Stimulated activated naive CD8-positive, alpha-beta T cell treated with anti-CD3 and anti-CD28 coated beads, Interleukin-15, Interleukin-2, amounts not matched to agents 100 ng/mL and 50 ng/mL, for 24 hours (primary cell): ENCODE data around the gene PLSCR1.

Experiments used
- H3K27ac Mint-ChIP-seq: one replicate; pipeline ENCODE4 v1.8.0; 2021; ENCODE audit warnings: mild to moderate bottlenecking, mixed read lengths
- H3K27me3 Mint-ChIP-seq: one replicate; pipeline ENCODE4 v1.8.0; 2021; ENCODE audit warnings: mixed read lengths
- H3K36me3 Mint-ChIP-seq: one replicate; pipeline ENCODE4 v1.8.0; 2021; ENCODE audit warnings: low read depth, mixed read lengths
- H3K4me1 Mint-ChIP-seq: one replicate; pipeline ENCODE4 v1.8.0; 2021; ENCODE audit warnings: low read depth, mixed read lengths
- H3K4me3 Mint-ChIP-seq: one replicate; pipeline ENCODE4 v1.8.0; 2021; ENCODE audit warnings: mild to moderate bottlenecking, mixed read lengths
- H3K9me3 Mint-ChIP-seq: one replicate; pipeline ENCODE4 v1.8.0; 2021; ENCODE audit warnings: mixed read lengths

PLSCR1 gene, protein sequence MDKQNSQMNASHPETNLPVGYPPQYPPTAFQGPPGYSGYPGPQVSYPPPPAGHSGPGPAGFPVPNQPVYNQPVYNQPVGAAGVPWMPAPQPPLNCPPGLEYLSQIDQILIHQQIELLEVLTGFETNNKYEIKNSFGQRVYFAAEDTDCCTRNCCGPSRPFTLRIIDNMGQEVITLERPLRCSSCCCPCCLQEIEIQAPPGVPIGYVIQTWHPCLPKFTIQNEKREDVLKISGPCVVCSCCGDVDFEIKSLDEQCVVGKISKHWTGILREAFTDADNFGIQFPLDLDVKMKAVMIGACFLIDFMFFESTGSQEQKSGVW

DNA sequence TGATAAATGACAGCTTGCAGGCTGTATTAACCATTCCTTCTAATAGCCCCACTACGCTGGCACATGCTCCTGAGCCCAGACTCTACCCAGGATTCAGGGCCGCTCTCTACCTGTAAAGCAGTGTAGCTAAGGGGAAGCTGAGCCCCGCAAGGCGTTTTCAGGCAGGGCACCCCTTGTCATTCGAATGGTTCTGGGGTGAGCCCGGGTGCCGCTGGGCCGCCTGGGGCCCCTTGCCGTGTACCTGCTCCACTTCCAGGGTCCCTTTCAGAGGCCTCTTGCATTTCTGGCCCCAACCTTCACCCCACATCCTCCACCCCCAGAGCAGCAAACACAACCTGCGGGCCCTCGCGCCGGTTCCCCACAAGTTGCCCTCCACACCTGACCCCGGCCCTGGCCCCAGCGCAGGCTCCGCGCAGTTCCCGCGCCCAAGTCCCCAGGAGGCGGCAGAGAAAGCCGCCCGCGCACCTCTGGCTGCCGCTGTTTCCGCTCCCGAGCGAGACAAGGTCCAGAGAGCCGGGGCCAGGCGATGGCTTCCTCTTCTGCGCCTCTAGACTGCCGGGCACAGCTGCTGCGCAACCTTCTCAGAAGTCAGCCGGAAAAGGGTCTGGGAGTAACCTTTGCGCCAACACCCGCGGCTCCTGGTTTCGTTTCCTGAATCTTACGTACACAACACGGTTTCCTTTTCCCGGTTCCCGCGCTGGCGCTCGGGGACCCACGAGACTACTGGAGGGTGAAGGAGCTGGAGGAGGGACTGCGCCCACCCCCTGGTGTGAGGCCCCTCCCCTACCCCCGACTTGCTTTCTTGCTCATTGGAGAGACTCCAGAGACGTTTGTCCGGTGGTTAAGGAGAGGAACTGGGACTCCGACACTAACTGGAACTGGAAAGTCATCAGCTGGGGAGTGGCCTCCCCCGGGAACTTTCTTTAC is at the start of gene PLSCR1:
TSS of gene PLSCR1 (minus strand) at position 606 of the 927 bp plus-strand sequence. CDS start 8,055 bp downstream, outside the sequence.
- Mint-ChIP-seq H3K9me3 (no peaks in the 10 kb centered on the region), H3K27ac (peak within 1 kb of the TSS; percentile 81), H3K36me3 (peaks cover 30% of the 10 kb centered on the region), H3K4me1 (peaks cover 59% of the 10 kb centered on the region), H3K27me3 (no peaks in the 10 kb centered on the region), H3K4me3 (peak within 1 kb of the TSS; percentile 90)

DNA sequence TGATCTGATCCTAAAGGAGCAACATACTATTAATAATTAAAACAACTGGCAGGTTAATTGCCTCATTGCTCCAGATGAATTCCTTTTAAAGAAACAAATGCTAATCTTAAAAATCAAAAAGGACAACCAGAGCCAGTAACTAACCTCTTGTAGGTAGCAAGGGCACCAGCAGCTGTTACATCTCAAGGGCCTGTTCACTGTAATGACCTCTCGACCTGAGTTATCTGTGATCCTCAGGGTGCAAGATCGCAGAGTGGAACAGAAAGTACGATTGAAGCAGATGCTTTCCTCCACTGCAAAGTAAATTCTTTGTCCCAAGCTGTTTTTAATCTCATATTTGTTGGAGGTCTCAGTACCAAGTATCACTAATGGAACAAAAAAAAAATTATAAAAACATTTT is 49.4 kb upstream of the PLSCR1 start:
- H3K9me3 Mint-ChIP-seq: no peaks in the 10 kb centered on the region
- no peaks in the 10 kb centered on the region for H3K36me3 Mint-ChIP-seq
- no peaks in the 10 kb centered on the region for H3K4me1 Mint-ChIP-seq
- no peak overlapping the region for H3K4me3 Mint-ChIP-seq
- peaks cover 24% of the 10 kb centered on the region for H3K27me3 Mint-ChIP-seq
- H3K27ac Mint-ChIP-seq: no peak overlapping the region

DNA sequence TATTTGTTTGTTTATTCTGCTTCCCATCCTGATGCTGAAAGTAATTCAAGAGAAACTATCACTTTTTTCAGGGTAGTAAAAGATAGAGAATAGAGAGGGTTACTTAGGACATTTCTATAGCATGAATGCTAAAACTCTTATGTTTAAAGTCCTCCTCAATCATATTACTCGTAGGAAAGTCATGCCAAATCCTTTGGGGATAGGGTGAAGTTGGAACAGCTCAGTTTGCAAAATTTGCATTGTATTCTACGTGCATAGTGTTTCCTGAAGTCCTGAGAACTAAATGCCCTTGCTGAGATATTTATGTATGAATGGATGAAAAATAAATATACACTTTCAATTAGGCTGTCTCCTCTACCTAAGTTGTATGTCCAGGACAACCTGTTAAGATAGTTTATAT is 46.1 kb upstream of the PLSCR1 start:
- peaks cover 21% of the 10 kb centered on the region for H3K27me3 Mint-ChIP-seq
- no peak overlapping the region for H3K27ac Mint-ChIP-seq
- no peaks in the 10 kb centered on the region for H3K4me1 Mint-ChIP-seq
- no peak overlapping the region for H3K4me3 Mint-ChIP-seq
- H3K9me3 Mint-ChIP-seq: no peaks in the 10 kb centered on the region
- no peaks in the 10 kb centered on the region for H3K36me3 Mint-ChIP-seq

DNA sequence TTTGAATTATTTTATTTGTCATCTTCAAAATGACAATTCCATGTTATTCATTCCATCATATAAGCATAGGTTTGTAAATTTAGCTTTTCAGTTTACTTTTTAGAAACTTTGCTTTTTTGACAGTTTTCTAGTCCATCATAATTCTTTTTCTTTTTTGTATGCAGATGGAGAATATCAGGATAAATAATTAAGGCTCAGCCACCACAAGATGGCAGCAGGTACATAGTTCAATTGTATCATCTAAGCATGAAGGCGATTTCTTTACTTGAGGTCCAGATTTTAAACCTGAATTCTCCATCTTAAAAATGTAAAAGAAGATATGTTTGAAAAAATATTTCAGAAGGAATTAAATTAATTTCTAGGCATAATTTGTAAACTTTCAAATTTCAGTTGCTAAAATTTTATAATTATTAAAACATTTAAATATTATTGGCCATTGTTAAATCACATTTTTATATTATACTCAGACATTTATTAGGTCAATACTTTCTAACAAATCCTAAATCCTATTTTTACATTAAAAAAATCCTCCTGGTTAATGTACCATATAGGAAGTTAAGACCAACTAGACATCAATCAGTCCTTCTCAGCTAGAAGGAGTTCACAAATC is 45.6 kb upstream of the PLSCR1 start:
- no peaks in the 10 kb centered on the region for H3K4me1 Mint-ChIP-seq
- no peaks in the 10 kb centered on the region for H3K9me3 Mint-ChIP-seq
- H3K36me3 Mint-ChIP-seq: no peaks in the 10 kb centered on the region

DNA sequence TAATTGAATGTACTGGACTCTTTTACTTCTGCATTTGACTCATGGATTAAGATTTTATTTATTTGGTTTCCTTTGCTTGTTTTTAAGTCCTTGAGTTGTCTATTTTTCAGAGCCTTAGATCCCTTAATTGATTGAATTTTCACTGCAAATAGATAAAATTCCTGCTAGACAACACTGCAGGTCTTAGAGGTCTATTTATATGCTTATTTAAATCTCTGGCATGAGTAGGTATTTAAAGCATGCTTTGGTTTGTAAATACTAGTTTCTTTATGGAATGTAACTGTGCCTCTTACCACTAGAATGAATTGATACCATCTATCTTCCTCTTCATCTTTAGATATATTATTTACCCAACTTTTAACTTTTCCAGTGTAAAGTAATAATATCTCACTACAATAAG is 40.7 kb upstream of the PLSCR1 start:
- H3K27ac Mint-ChIP-seq: no peak overlapping the region
- H3K9me3 Mint-ChIP-seq: no peaks in the 10 kb centered on the region
- H3K4me1 Mint-ChIP-seq: no peaks in the 10 kb centered on the region
- H3K4me3 Mint-ChIP-seq: no peak overlapping the region
- H3K27me3 Mint-ChIP-seq: peaks cover 21% of the 10 kb centered on the region
- H3K36me3 Mint-ChIP-seq: no peaks in the 10 kb centered on the region

More for the DNA sequence above, 45.6 kb upstream of the PLSCR1 start:
- peaks cover 20% of the 10 kb centered on the region for H3K27me3 Mint-ChIP-seq
- no peak overlapping the region for H3K4me3 Mint-ChIP-seq
- H3K27ac Mint-ChIP-seq: no peak overlapping the region

DNA sequence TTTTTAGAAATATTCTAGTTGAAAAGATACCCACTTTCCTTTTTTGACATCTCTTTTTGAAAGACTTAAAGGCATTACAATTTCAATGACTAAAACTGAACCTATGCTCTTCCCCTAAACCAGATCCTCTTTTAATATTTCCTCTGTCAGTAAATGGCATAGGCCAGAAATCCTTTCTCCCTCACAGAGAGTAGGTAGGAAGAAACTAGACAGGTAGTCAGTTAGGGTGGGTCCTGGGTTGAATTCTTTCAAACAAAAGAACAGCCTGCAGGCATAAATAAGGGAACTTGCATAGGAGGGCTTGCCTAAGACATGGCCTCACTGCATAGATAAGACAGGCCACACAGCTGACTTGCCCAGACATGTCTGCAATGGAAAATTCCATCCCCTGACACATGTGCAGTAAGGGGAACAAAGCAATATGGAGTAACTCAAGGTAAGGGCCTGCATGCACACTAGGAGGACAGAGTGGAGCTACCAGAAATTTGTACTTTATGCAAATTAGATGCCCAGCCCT is 37.6 kb upstream of the PLSCR1 start:
- peaks cover 9% of the 10 kb centered on the region for H3K27me3 Mint-ChIP-seq
- H3K27ac Mint-ChIP-seq: no peak overlapping the region

DNA sequence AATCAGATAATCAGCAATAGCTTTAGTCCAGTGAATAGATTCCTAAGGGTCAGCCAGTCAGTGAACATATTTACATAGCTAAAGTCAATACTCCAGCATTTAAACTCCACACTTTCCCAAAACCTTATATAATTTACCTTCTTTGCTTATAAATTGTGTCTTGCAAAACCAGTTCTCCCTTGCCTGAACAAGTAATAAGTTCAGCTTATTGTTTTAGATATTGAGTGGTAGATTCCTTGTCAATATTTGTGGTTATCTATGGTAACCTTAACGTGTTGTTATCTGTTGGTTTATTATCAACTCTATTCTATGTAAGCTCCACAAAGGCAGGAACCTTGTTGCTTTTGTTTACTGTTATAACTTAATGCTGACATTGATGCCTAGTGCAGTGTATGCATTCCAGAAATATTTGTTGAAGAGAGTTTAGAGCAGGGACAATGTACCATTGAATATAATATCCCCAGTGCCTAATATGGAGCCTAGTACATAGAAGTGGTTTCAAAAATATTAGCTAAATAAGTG is 36.7 kb upstream of the PLSCR1 start:
- no peaks in the 10 kb centered on the region for H3K36me3 Mint-ChIP-seq
- H3K4me1 Mint-ChIP-seq: no peaks in the 10 kb centered on the region
- no peaks in the 10 kb centered on the region for H3K9me3 Mint-ChIP-seq
- H3K27ac Mint-ChIP-seq: no peak overlapping the region
- H3K27me3 Mint-ChIP-seq: peaks cover 9% of the 10 kb centered on the region
- no peak overlapping the region for H3K4me3 Mint-ChIP-seq

More for the DNA sequence above, 37.6 kb upstream of the PLSCR1 start:
- H3K36me3 Mint-ChIP-seq: no peaks in the 10 kb centered on the region
- no peaks in the 10 kb centered on the region for H3K9me3 Mint-ChIP-seq
- no peak overlapping the region for H3K4me3 Mint-ChIP-seq
- no peaks in the 10 kb centered on the region for H3K4me1 Mint-ChIP-seq

DNA sequence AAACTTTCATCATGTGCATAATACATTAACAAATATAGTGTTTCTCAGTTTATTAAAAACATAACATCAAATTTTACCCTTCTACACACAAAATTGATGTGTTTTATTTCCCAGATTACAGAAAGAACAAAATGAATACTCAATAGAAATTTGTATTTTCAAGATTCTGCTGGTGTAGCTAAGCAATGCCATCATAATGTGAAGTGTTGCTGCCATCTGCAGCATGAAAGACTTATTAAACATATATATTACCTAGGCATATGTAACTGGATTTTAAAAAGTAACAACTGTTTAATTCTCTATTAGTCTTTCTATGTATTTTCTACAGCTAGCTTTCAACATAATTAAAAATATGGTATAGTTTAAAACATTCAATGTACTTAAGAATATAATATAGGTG is 33.3 kb upstream of the PLSCR1 start:
- Mint-ChIP-seq H3K27me3 (no peaks in the 10 kb centered on the region), H3K27ac (no peak overlapping the region), H3K36me3 (no peaks in the 10 kb centered on the region), H3K4me3 (no peak overlapping the region), H3K4me1 (no peaks in the 10 kb centered on the region), H3K9me3 (no peaks in the 10 kb centered on the region)

DNA sequence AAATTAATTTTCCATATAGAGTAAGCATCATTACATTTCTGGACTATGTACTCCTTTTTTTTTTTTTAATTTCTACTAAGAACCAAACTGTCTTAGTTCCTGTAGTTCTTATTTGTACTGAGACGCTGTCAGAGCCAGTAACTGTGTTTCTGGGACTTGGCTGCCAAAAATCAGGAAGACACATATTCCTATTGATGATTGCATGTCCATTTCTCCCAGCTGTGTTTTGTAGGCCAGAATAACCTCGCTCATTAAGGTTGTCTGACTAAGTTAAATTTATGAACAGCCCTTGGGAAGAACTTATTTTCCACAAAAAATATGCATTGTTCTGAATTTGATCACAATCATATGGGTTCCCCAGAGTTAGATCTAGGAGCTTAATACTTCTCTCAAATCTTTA is 31.2 kb upstream of the PLSCR1 start:
- H3K9me3 Mint-ChIP-seq: no peaks in the 10 kb centered on the region
- H3K36me3 Mint-ChIP-seq: no peaks in the 10 kb centered on the region
- no peak overlapping the region for H3K27ac Mint-ChIP-seq
- H3K27me3 Mint-ChIP-seq: no peaks in the 10 kb centered on the region
- H3K4me1 Mint-ChIP-seq: no peaks in the 10 kb centered on the region
- H3K4me3 Mint-ChIP-seq: no peak overlapping the region

DNA sequence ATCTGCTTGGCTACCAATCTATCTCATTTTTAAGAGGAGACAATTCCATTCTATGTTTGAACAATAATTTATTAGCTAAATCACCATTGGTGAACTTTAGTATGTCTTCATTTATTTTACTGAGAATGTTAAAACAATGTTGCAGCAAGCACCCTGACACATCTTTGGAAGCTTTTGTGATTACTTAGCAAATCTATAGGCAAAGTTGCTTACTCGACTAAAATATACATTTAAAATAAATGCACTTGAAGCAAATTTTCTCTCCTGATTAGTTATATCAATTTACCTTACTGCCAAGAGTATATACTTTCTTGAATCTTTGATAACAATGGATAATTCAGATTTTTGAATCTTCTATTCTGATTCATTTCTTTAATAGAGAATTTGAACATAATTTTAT is 29.8 kb upstream of the PLSCR1 start:
- H3K27ac Mint-ChIP-seq: no peak overlapping the region
- H3K4me3 Mint-ChIP-seq: no peak overlapping the region
- H3K27me3 Mint-ChIP-seq: no peaks in the 10 kb centered on the region
- H3K9me3 Mint-ChIP-seq: no peaks in the 10 kb centered on the region
- no peaks in the 10 kb centered on the region for H3K4me1 Mint-ChIP-seq
- no peaks in the 10 kb centered on the region for H3K36me3 Mint-ChIP-seq

DNA sequence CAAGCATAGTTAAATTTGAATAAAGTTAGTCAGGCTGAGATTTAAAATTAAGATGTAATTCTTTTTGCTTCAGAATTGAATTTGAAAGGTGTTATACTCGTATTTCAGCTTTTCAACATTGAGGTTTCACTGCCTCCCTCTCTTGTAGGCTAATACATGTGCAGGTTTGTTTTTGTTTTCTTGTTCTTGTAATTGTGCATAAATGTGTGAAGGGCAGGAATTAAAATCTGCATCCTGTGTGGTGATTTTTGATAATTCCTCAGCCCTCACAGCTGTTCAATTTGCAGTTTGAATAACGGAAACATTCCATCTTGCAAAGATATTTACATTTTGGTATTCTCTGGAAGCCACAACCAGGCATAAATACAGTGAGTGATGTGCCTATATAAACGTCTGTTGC is 24.9 kb upstream of the PLSCR1 start:
- Mint-ChIP-seq H3K9me3 (no peaks in the 10 kb centered on the region), H3K4me3 (no peak overlapping the region), H3K27me3 (no peaks in the 10 kb centered on the region), H3K4me1 (no peaks in the 10 kb centered on the region), H3K27ac (no peak overlapping the region), H3K36me3 (no peaks in the 10 kb centered on the region)

DNA sequence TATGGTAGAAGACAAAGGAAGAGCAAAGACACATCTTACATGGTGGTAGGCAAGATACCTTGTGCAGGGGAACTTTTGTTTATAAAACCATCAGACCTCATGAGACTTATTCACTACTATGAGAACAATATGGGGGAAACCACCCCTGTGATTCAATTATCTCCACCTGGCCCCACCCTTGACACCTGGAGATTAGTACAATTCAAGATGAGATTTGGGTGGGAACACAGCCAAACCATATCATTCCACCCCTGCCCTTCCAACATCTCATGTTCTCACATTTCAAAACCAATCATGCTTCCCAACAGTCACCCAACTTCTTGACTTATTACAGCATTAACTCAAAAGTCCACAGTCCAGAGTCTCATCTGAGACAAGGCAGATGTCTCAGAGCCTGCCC is 21.7 kb upstream of the PLSCR1 start:
- no peak overlapping the region for H3K27ac Mint-ChIP-seq
- no peaks in the 10 kb centered on the region for H3K36me3 Mint-ChIP-seq
- H3K27me3 Mint-ChIP-seq: no peaks in the 10 kb centered on the region
- no peak overlapping the region for H3K4me3 Mint-ChIP-seq
- H3K4me1 Mint-ChIP-seq: no peaks in the 10 kb centered on the region
- H3K9me3 Mint-ChIP-seq: no peaks in the 10 kb centered on the region

DNA sequence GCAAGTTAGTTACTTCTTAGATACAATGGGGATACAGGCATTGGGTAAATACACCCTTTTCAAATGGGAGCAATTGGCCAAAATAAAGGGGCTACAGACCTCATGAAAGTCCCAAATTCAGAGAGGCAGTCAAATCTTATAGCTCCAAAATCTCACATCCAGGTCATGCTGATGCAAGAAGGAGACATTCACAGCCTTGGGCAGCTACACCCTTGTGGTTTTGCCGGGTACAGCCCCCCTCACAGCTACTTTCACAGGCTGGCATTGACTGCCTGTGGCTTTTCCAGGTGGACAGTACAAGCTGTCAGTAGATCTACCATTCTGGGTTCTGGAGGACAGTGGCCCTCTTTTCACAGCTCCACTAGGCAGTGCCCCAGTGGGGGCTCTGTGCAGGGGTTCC is 17.5 kb upstream of the PLSCR1 start:
- H3K4me1 Mint-ChIP-seq: no peaks in the 10 kb centered on the region
- H3K4me3 Mint-ChIP-seq: no peak overlapping the region
- no peaks in the 10 kb centered on the region for H3K9me3 Mint-ChIP-seq
- no peaks in the 10 kb centered on the region for H3K36me3 Mint-ChIP-seq
- H3K27me3 Mint-ChIP-seq: no peaks in the 10 kb centered on the region
- H3K27ac Mint-ChIP-seq: no peak overlapping the region

DNA sequence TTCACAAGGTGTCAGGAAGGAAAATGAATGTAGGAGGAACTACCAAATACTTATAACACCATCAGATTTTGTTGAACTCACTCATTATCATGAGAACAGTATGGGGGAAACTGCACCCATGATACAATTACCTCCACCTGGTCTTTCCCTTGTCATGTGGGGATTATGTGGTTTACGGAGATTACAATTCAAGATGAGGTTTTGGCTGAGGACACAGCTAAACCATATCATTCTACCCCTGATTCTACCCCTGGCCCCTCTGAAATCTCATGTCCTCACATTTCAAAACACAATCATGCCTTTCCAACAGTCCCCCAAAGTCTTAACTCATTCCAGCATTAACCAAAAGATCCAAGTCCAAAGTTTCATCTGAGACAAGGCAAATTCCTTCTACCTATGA is 17.1 kb upstream of the PLSCR1 start:
- Mint-ChIP-seq H3K4me3 (no peak overlapping the region), H3K4me1 (no peaks in the 10 kb centered on the region), H3K36me3 (no peaks in the 10 kb centered on the region), H3K9me3 (no peaks in the 10 kb centered on the region), H3K27ac (no peak overlapping the region), H3K27me3 (no peaks in the 10 kb centered on the region)

DNA sequence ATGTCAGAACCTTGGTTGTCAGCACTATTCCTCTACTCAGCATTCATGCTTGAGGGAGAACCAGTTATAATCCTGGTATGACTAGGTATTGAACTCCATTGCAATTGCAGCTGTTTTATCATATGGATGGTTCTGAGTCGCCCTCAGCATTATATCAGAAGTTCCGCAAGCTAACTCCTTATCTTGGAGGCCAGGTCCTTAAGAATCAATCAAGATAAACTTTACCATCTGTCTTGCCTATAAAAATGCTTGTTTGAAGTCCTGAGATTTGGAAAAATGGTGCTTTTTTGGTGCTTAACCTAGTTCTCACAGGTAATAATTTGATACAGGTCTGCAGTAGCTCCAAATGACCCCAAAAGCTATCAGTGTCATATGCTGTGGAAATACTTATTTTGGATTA is 16.3 kb upstream of the PLSCR1 start:
- Mint-ChIP-seq H3K27ac (no peak overlapping the region), H3K27me3 (no peaks in the 10 kb centered on the region), H3K9me3 (no peaks in the 10 kb centered on the region), H3K36me3 (no peaks in the 10 kb centered on the region), H3K4me1 (no peaks in the 10 kb centered on the region), H3K4me3 (no peak overlapping the region)
